G401 (cell line): ENCODE measurements around the gene PVALEF. TPM values are rescaled to one million over a fixed set of nuclear protein-coding genes. Genes with fewer than 3 reads are reported as not detected.
A peak's percentile ranks its signal among the peaks of the same experiment; 100 is the strongest.

Experiments
- DNase-seq: peaks from one replicate; pipeline ENCODE4 v3.0.0-alpha.2; 2015; ENCODE audit warnings: low spot score
- in situ Hi-C: cut with HindIII; loops from 2 replicates; pipeline ENCODE4 v1.10.0; 2016; ENCODE audit warnings: low sequenced_read_pairs, mixed read lengths
- total RNA-seq: library from RNA; depleted of rRNA; stranded (reverse); fragments of >200 nt; shearing (Covaris generic); gene quantifications from 2 replicates; pipeline ENCODE4 v1.2.3, GENCODE V29; 2014

The PVALEF gene
- total RNA-seq, 1 experiment from 2014 or later: not detected

GRCh38 chr17:81158688-81159590 is 6.4 kb upstream of the PVALEF start:
- DNase-seq: no peak
- in situ Hi-C loops: no loop called here

GRCh38 chr17:81159611-81160265 is 5.6 kb upstream of the PVALEF start:
- no peak for DNase-seq
- in situ Hi-C loops: no loop called here

DNA sequence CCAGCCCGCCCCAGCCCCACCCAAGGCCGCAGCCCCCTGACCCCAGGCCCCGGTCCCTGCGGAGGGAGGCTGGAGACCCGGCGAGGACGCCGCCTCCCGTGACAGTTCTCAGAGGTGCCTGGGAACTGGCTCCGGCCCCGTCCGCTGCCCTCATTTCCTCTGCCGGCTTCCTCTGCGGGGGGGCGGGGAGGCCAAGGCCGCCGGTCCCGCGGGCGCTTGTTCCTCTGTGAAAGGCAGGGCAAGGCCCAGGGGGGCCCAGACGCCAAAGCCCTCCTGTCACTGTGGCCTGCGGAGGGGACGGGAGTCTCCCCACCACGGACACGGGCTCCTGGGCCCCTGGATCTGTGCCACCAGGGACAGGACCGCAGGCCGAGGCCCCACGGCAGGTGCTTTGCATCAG is 5.0 kb upstream of the PVALEF start:
- peak; percentile 58 for DNase-seq
- in situ Hi-C loops: no loop called here

- in situ Hi-C loops: no loop called here
- DNase-seq: peak; percentile 30
These were observed 4.4 kb upstream of the PVALEF start for GRCh38 chr17:81160747-81161453.

- in situ Hi-C loops: no loop called here
- DNase-seq: no peak
These were observed 3.8 kb upstream of the PVALEF start for GRCh38 chr17:81161536-81161935.

DNA sequence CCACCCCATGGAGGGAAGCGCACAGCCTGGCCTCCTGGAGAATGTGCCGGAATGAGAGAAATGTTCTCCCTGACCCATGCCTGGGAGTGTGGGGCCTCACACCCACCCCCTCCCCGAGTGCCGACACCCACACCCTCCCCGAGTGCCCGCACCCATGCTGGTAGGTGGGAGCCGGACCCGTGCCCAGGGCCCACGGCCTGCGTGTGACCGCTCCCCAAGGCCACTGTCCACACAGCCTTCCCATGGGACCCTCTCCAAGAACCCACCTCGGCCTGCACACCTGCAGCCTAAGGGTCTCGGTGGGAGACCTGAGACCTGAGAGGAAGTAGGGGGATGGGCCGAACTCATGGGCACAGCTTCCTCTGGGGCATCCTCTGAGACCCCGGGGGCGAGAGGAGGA is 3.3 kb upstream of the PVALEF start:
- in situ Hi-C loops: no loop called here
- DNase-seq: no peak

GRCh38 chr17:81162491-81162890 is 2.8 kb upstream of the PVALEF start:
- DNase-seq: no peak
- in situ Hi-C loops: no loop called here

DNA sequence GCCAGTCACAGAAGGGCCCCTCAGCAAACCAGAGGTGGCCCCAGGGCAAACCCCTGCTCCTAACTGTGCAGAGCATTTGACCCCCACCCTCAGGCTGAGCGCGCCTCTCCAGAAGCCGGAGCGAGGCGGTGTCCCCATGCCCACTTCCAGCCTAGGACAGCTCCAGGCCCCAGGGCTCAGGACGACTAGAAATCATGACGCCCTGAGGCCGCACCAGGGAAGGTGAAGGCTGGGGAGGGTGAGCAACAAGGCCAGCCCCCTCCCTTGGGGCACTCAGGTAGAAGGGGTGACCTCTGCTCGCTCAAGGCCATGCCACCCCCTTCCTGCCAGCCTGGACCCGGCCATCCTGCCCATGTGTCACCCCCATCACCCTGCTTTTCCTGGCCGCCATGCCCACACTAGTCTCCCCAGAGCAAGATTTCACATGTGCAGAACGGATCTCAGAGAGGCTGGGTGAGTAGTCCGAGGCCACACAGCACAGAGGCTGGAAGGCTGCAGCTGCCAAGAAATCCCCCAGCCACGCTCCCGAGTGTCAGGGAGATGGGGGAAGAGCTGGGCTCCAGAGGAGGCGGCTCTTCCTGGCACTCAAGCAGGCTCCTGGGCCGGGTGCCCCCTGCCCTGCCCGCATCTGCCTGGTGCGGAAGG is 2.1 kb upstream of the PVALEF start:
- no peak for DNase-seq
- in situ Hi-C loops: no loop called here

GRCh38 chr17:81163703-81164370 is 1.5 kb upstream of the PVALEF start:
- no peak for DNase-seq
- in situ Hi-C loops: no loop called here

- peak; percentile 71 for DNase-seq
These were observed 699 bp upstream of the PVALEF start for GRCh38 chr17:81164371-81165245.

DNA sequence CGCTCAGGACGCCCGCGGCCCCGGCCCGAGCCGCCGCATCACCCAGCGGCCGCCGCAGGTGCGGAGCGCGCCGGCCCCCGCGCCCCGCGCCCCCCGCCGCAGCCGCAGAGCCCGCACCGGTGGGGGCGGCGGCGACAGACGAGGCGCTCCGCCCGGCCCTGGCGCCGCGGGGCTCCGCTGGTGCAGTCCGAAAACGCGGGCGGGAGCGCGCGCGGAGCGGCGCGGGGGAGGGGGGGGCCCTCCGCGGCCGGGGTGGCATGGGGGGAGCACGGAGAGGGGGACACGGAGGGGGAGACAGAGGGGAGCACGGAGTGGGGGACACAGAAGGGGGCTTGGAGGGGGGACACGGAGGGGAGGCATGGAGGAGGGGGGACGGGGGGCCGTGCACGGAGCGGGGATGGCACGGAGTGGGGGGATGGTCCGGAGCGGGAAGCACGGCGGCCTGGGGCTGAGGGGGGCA is 756 bp downstream of the PVALEF start, which contains the start of gene AATK:
AATK (minus strand) TSS at position 189 of the 460 bp plus-strand sequence. CDS start 229 bp downstream, outside the sequence.
- peak; percentile 46 for DNase-seq
- in situ Hi-C loops: no loop called here

More at GRCh38 chr17:81164371-81165245, 699 bp upstream of the PVALEF start:
- in situ Hi-C loops: no loop called here

- DNase-seq: no peak
- in situ Hi-C loops: no loop called here
These were observed 1.9 kb downstream of the PVALEF start for GRCh38 chr17:81167194-81167524.

DNA sequence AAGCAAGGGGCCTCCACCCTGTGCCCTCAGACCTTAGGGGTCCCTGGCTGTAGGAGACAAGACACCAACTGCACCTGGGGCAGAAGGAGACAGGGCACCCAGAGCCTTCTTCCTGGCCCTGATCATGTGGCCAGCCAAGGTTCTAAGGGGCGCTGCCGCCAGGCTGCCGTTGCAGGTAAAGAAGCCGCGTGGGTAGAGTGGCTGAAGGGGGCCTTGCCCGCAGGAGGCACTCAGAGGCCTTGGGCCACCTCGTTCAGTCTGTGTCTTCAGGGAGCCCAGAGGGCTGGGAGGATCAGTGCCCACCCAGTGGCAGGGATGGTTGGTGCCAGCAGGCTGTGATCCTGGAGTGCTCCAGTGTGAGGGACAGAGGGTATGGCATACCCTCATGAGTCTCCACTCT is 2.3 kb downstream of the PVALEF start:
- DNase-seq: no peak
- in situ Hi-C loops: no loop called here

- in situ Hi-C loops: no loop called here
- DNase-seq: no peak
These were observed 4.6 kb downstream of the PVALEF start for GRCh38 chr17:81169870-81170309.

DNA sequence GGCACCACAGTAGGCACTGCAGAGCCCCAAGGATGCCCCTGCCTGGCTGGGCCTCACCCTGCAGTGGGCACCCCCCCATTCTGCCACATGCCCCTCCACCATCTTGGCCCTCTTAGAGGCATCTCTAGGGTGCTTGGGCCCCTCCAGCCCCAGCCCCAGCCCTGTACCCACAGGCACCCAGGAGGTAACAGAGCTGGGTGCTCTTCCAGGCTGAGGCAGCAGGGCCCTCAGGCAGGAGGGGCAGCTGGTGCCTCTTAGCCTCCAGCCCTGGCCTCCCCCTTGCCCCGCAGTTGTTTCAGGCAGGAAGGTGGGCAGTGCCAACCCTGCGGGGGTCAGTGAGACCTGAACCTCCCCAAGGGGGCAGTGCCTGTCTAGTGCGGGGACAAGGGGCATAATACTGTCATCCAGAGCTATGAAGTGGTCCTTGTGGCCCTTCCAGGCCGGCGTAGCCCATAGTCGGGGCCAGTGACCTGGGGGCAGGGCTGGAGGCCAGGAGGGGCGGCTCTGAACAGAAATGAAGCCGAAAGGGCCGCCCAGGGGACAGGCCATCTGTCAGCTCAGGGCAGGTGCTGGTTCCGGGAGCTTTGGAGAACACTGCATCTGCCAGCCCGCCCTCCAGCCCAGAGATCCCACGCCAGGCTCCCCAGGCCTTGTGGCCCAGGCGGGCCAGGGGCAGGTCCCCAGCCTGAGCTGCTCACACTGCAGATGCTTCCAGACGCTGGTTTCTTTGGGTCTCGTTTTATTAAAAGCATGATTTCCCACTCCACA is 5.6 kb downstream of the PVALEF start:
- in situ Hi-C loops: no loop called here
- peak; percentile 69 for DNase-seq

DNA sequence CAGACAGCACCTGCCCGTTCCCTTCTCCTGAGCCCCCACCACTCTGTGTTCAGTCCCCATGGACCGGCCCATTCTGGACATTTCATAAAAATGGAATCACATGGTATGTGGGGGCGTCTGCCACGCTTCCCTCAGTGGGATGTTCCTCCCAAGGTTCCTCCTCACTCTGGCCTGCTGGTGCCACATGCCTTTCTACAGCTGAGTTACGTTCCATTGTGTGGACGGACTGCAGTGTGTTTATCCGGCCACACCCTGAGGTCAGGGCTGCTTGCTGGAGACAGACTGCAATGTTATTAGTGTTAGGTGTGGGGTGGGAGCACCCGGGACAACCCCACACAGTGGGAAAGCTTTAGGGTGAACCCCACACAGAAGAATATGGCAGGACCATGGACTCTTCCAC is 6.6 kb downstream of the PVALEF start:
- no peak for DNase-seq
- in situ Hi-C loops: no loop called here

GRCh38 chr17:81173052-81173761 is 7.9 kb downstream of the PVALEF start:
- no peak for DNase-seq
- in situ Hi-C loops: no loop called here
